ENCODE data around the gene BUD13. TPM values are rescaled to one million over a fixed set of nuclear protein-coding genes. Genes with fewer than 3 reads are reported as not detected.

Gene BUD13
- total RNA-seq, 4 donors from 2014 or later: 12.1 to 18.7 (median 16.2) TPM

DNA sequence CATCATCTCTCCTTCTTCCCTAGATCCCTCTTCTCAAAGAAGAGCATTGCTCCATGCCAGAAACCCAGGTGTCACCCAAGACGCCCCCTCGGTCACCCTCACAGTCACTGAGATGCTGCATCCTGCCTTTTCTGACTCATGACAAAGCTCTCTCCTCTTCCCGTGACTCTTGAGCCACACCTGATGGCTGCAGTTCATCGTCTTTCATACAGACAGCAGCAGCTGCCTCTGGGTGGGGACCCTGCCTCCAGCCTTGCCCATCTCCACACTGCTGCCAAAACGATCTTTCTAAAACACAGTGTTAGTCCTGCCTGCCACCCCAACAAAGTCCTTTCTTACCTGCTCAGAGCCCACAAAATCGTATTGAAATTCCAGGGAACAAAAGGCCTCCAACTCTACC lies 44.8 kb downstream of the BUD13 start:
- Histone ChIP-seq H3K4me3 (no peak overlapping the region), H3K36me3 (no peaks in the 10 kb centered on the region), H3K27ac (no peak overlapping the region), H3K27me3 (no peaks in the 10 kb centered on the region), H3K9me3 (no peaks in the 10 kb centered on the region), H3K4me1 (no peaks in the 10 kb centered on the region)
- intact Hi-C loops (cut with DNase I; ENCODE audit: low total_unique reads): no loop called here
- no peak for DNase-seq
- TF ChIP-seq POLR2A (IDR thresholded peaks at IDR 0.05): no peak
- TF ChIP-seq, protein P1, sequence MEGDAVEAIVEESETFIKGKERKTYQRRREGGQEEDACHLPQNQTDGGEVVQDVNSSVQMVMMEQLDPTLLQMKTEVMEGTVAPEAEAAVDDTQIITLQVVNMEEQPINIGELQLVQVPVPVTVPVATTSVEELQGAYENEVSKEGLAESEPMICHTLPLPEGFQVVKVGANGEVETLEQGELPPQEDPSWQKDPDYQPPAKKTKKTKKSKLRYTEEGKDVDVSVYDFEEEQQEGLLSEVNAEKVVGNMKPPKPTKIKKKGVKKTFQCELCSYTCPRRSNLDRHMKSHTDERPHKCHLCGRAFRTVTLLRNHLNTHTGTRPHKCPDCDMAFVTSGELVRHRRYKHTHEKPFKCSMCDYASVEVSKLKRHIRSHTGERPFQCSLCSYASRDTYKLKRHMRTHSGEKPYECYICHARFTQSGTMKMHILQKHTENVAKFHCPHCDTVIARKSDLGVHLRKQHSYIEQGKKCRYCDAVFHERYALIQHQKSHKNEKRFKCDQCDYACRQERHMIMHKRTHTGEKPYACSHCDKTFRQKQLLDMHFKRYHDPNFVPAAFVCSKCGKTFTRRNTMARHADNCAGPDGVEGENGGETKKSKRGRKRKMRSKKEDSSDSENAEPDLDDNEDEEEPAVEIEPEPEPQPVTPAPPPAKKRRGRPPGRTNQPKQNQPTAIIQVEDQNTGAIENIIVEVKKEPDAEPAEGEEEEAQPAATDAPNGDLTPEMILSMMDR (IDR thresholded peaks at IDR 0.05): no peak

DNA sequence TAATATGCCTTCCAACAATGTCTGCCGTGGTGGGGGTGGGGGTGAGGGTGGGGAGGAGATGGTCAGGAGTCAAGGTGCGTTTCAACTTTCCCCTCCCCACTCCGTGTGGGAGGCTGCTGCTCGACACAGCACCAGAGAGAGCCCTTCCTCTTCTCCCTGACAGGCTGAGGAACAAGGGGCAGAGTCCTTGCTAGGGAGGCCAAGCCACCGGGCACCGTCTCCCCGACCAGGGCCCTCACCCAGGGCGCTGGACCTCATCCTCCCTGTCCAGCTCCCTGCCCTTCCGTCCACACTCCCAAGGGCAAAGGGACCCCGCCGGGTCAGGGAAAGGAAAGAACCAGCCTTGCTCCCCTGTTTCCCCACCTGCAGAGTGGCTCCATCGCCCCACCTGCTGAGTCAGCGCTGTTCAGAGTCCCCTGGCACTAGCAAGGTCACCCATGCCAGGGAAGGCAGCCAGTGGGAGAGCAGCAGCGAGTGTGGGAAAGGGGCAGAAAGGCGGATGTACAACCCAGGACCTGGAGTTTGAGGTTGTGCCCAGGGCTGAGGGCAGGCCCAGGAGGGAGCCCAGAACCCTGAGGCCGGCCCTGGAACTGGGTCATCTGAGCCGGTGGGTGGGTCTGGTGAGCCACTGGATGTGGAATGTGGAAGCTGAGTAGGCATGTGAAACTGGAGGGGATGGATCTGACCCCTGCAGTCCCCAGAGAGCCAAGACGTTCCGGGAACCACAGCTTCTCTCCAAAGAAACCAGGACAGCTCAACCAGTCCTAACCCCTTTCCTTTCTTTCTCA lies 47.2 kb downstream of the BUD13 start:
- Histone ChIP-seq H3K4me3 (no peak overlapping the region), H3K27ac (no peak overlapping the region), H3K36me3 (no peaks in the 10 kb centered on the region), H3K4me1 (no peaks in the 10 kb centered on the region), H3K27me3 (no peaks in the 10 kb centered on the region), H3K9me3 (no peaks in the 10 kb centered on the region)
- no peak for TF ChIP-seq POLR2A (IDR thresholded peaks at IDR 0.05)
- TF ChIP-seq, protein P1 (IDR thresholded peaks at IDR 0.05): no peak
- intact Hi-C loops (cut with DNase I; ENCODE audit: low total_unique reads): no loop called here
- DNase-seq: peak in 1 of 2 donors; percentile 20

DNA sequence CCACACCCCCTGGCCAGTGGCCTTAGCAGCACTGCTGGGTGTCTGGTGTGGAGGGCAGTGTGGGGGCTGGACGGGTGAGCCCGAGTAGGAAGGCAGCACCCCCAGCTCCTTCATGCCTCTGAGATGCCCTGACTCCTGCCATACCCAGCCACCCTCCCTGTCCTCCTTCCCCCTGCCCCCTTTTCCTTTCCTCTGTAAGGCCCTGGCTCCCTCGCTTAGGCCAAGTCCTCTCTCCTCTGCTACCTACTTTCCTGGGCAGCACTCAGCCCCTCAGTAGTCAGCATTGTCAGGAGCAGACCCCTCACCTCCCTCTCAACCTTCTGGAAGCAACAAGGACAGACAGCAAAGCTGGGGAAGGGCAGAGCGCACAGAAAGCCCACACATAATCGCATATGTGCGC lies 48.0 kb downstream of the BUD13 start:
- no peak overlapping the region for H3K4me3 ChIP-seq
- no peak for DNase-seq
- H3K36me3 ChIP-seq: no peaks in the 10 kb centered on the region
- no peaks in the 10 kb centered on the region for H3K27me3 ChIP-seq
- H3K9me3 ChIP-seq: no peaks in the 10 kb centered on the region
- no peak for TF ChIP-seq POLR2A (IDR thresholded peaks at IDR 0.05)
- TF ChIP-seq, protein P1 (IDR thresholded peaks at IDR 0.05): no peak
- intact Hi-C loops (cut with DNase I; ENCODE audit: low total_unique reads): no loop called here
- no peaks in the 10 kb centered on the region for H3K4me1 ChIP-seq
- no peak overlapping the region for H3K27ac ChIP-seq

DNA sequence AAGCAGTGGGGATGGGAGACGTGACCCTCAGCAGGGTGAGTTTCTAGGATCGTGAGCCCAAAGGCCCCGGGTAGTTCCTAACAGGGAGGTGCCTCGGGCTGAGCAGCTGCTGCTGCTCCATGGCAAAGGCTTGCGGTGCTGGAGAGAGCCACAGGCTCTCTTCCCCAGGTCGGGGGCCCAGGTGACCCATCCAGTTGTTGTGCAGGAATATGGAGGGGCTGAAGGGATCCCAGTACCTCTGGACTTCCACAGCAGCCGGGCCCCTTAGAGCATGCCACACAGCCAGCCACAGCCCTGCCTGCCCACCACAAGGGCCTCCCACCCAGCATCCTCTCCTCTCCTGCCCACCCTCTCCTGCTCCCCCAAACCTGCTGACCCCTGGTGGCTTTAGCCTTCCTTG lies 49.3 kb downstream of the BUD13 start:
- no peak overlapping the region for H3K27ac ChIP-seq
- intact Hi-C loops (cut with DNase I; ENCODE audit: low total_unique reads): no loop called here
- no peaks in the 10 kb centered on the region for H3K36me3 ChIP-seq
- no peak for DNase-seq
- H3K27me3 ChIP-seq: no peaks in the 10 kb centered on the region
- H3K4me3 ChIP-seq: no peak overlapping the region
- TF ChIP-seq, protein P1 (IDR thresholded peaks at IDR 0.05): no peak
- TF ChIP-seq POLR2A (IDR thresholded peaks at IDR 0.05): no peak
- H3K4me1 ChIP-seq: no peaks in the 10 kb centered on the region
- H3K9me3 ChIP-seq: no peaks in the 10 kb centered on the region

DNA sequence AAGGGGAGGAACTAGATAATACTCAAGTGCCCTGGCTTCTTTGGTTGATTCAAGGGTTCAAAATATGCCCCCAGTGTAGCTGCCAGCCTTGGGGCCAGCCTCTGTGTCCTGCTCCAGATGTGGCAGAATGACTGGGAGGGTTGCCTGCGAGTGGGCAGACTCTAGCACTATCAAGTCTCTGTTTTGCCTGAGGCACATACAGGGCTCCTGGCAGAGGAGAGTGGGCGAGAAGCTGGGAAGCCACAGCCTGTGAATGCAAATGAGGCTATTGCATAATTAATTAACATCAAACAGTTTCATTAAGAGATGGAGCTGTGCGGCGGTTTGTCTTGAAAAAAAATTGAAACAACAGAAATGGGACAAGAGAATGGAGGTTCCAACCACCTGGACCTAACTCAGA lies 50.8 kb downstream of the BUD13 start:
- Histone ChIP-seq H3K27me3 (no peaks in the 10 kb centered on the region), H3K4me3 (no peak overlapping the region), H3K36me3 (no peaks in the 10 kb centered on the region), H3K4me1 (no peaks in the 10 kb centered on the region), H3K9me3 (no peaks in the 10 kb centered on the region), H3K27ac (no peak overlapping the region)
- DNase-seq: no peak
- intact Hi-C loops (cut with DNase I; ENCODE audit: low total_unique reads): no loop called here
- TF ChIP-seq, protein P1 (IDR thresholded peaks at IDR 0.05): no peak
- TF ChIP-seq POLR2A (IDR thresholded peaks at IDR 0.05): no peak

Measured in uterus (tissue), 4 donors.